MM.1S (cell line): ENCODE data around the gene YPEL5.

Source experiments
- DNase-seq: peaks from one replicate; pipeline ENCODE4 v3.0.0-alpha.2; 2015
- H2AFZ ChIP-seq: fragments of 300-600 bp; sonication (generic); 2 replicates; pipeline ENCODE4 v1.6.0; 2016; ENCODE audit warnings: antibody characterized with exemption, low read length
- H3F3A ChIP-seq: fragments of 300-600 bp; sonication (generic); 2 replicates; pipeline ENCODE4 v1.6.1; 2016; ENCODE audit warnings: mild to moderate bottlenecking, antibody characterized with exemption, low read length, moderate library complexity, mixed read lengths; ENCODE audit not compliant: insufficient read depth
- H3K27ac ChIP-seq: fragments of 300-600 bp; sonication (generic); 2 replicates; pipeline ENCODE4 v1.5.1; 2016; ENCODE audit warnings: mild to moderate bottlenecking, low read length
- H3K27me3 ChIP-seq: fragments of 300-600 bp; sonication (generic); replicated peaks from 2 replicates; pipeline ENCODE4 v1.6.0; 2016; ENCODE audit warnings: low read length; ENCODE audit not compliant: insufficient read depth
- H3K36me3 ChIP-seq: fragments of 300-600 bp; sonication (generic); replicated peaks from 2 replicates; pipeline ENCODE4 v1.6.1; 2016; ENCODE audit warnings: mild to moderate bottlenecking, low read length, mixed read lengths; ENCODE audit not compliant: insufficient read depth
- H3K4me1 ChIP-seq: fragments of 300-600 bp; sonication (generic); 2 replicates; pipeline ENCODE4 v1.6.1; 2016; ENCODE audit warnings: low read length, mixed read lengths
- H3K4me2 ChIP-seq: fragments of 300-600 bp; sonication (generic); 2 replicates; pipeline ENCODE4 v1.6.0; 2016; ENCODE audit warnings: low read depth, low read length
- H3K4me3 ChIP-seq: fragments of 300-600 bp; sonication (generic); 2 replicates; pipeline ENCODE4 v1.5.1; 2016; ENCODE audit warnings: low read length, mixed read lengths
- H3K79me2 ChIP-seq: fragments of 300-600 bp; sonication (generic); 2 replicates; pipeline ENCODE4 v1.6.1; 2016; ENCODE audit warnings: mixed run types, low read length, mixed read lengths
- H3K9ac ChIP-seq: fragments of 300-600 bp; sonication (generic); 2 replicates; pipeline ENCODE4 v1.6.1; 2016; ENCODE audit warnings: low read length, mixed read lengths
- H3K9me2 ChIP-seq: fragments of 300-600 bp; sonication (generic); replicated peaks from 2 replicates; pipeline ENCODE4 v1.6.1; 2016; ENCODE audit warnings: mild to moderate bottlenecking, low read length, mixed read lengths; ENCODE audit not compliant: insufficient read depth
- H3K9me3 ChIP-seq: fragments of 300-600 bp; sonication (generic); replicated peaks from 2 replicates; pipeline ENCODE4 v1.6.1; 2016; ENCODE audit warnings: mild to moderate bottlenecking, low read length, mixed read lengths; ENCODE audit not compliant: insufficient read depth
- H4K20me1 ChIP-seq: fragments of 300-600 bp; sonication (generic); 2 replicates; pipeline ENCODE4 v1.6.1; 2016; ENCODE audit warnings: mild to moderate bottlenecking, low read length, moderate library complexity, mixed read lengths; ENCODE audit not compliant: insufficient read depth
- CTCF ChIP-seq: fragments of 300-600 bp; sonication (generic); IDR thresholded peaks from 2 replicates; pipeline ENCODE4 v1.5.1; 2016; ENCODE audit warnings: antibody characterized with exemption, low read length, mixed read lengths
- EZH2 ChIP-seq: fragments of 300-600 bp; sonication (generic); optimal IDR thresholded peaks from 2 replicates; pipeline ENCODE3; 2017; ENCODE audit warnings: low read depth, mild to moderate bottlenecking, antibody characterized with exemption, low read length, mixed read lengths
- EZH2phosphoT487 ChIP-seq: fragments of 300-600 bp; sonication (generic); IDR thresholded peaks from 2 replicates; pipeline ENCODE4 v1.6.1; 2018; ENCODE audit warnings: antibody characterized with exemption, low read length

Gene YPEL5

DNA sequence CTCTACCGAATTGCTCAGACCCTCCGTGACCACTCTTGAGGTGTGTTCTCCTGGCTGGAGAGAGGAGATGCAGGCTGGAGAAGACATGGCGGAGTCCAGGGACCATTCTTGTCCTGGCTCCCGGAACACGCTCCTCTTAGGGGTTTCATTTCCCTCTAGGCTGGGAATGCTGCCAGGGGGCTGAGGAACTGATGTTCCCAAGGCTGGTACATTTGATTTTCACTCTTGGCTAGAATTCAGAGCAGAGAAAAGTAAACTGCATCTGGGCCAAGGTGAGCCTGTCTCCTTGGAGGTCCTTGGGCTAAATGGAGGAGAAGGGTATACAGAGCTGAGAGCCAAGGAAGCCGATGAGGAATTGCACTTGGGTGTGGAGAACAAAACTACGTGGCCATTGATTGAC, 56.3 kb downstream of the YPEL5 start:
- no peaks in the 10 kb centered on the region for H3K9me2 ChIP-seq
- no peak overlapping the region for H3K4me2 ChIP-seq
- no peaks in the 10 kb centered on the region for H3K79me2 ChIP-seq
- no peak overlapping the region for H2AFZ ChIP-seq
- no peak overlapping the region for H3K9ac ChIP-seq
- TF ChIP-seq EZH2phosphoT487 (no peak), EZH2 (no peak), CTCF (no peak)
- no peak overlapping the region for H3K27ac ChIP-seq
- no peak overlapping the region for H3K4me3 ChIP-seq
- H3K9me3 ChIP-seq: no peaks in the 10 kb centered on the region
- H4K20me1 ChIP-seq: no peaks in the 10 kb centered on the region
- no peaks in the 10 kb centered on the region for H3K27me3 ChIP-seq
- no peak for DNase-seq
- H3K36me3 ChIP-seq: no peaks in the 10 kb centered on the region
- H3K4me1 ChIP-seq: no peaks in the 10 kb centered on the region
- no peaks in the 10 kb centered on the region for H3F3A ChIP-seq

- H2AFZ ChIP-seq: no peak overlapping the region
Observed at GRCh38 chr2:30204281-30204680, 57.5 kb downstream of the YPEL5 start.

GRCh38 chr2:30205456-30205855, 58.6 kb downstream of the YPEL5 start:
- Histone ChIP-seq H3K9me3 (no peaks in the 10 kb centered on the region), H3K27me3 (no peaks in the 10 kb centered on the region), H3K9me2 (no peaks in the 10 kb centered on the region), H3K36me3 (no peaks in the 10 kb centered on the region), H3K4me2 (no peak overlapping the region), H3K4me3 (no peak overlapping the region), H4K20me1 (no peaks in the 10 kb centered on the region), H3K9ac (no peak overlapping the region), H3K27ac (no peak overlapping the region), H3K79me2 (no peaks in the 10 kb centered on the region), H2AFZ (no peak overlapping the region), H3F3A (no peaks in the 10 kb centered on the region), H3K4me1 (no peaks in the 10 kb centered on the region)
- DNase-seq: no peak
- no peak for TF ChIP-seq CTCF
- TF ChIP-seq EZH2phosphoT487: no peak
- TF ChIP-seq EZH2: no peak

More at GRCh38 chr2:30204281-30204680, 57.5 kb downstream of the YPEL5 start:
- no peaks in the 10 kb centered on the region for H3K4me1 ChIP-seq
- H3K4me3 ChIP-seq: no peak overlapping the region
- H3K4me2 ChIP-seq: no peak overlapping the region
- H3K27me3 ChIP-seq: no peaks in the 10 kb centered on the region
- H3K36me3 ChIP-seq: no peaks in the 10 kb centered on the region
- H3K27ac ChIP-seq: no peak overlapping the region
- H3F3A ChIP-seq: no peaks in the 10 kb centered on the region
- no peaks in the 10 kb centered on the region for H4K20me1 ChIP-seq
- no peak for DNase-seq
- no peaks in the 10 kb centered on the region for H3K9me2 ChIP-seq
- no peaks in the 10 kb centered on the region for H3K79me2 ChIP-seq
- H3K9me3 ChIP-seq: no peaks in the 10 kb centered on the region
- no peak overlapping the region for H3K9ac ChIP-seq
- TF ChIP-seq EZH2: no peak
- TF ChIP-seq CTCF: no peak
- no peak for TF ChIP-seq EZH2phosphoT487
